Upper lobe of left lung (tissue), 6 donors: ENCODE data around the gene MB. TPM values are rescaled to one million over a fixed set of nuclear protein-coding genes. Genes with fewer than 3 reads are reported as not detected.
A peak's percentile ranks its signal among the peaks of the same experiment; 100 is the strongest.

Source experiments
- ATAC-seq, 2 donors: fragments of 200-7000 bp; cut with Tn5 transposase; one replicate each; pipeline ENCODE4 v1.9.1; 2022; ENCODE audit warnings: mild to moderate bottlenecking in 2 of 2, moderate library complexity in 2 of 2; ENCODE audit not compliant: low FRiP score in 2 of 2
- DNase-seq, 2 donors: peaks; one replicate each; pipeline ENCODE4 v3.0.0-alpha.2; 2019 to 2020
- H3K27ac ChIP-seq, 4 donors: fragments of 200-600 bp; sonication (generic); one replicate each; pipeline ENCODE4 v1.5.1; 2016 to 2019
- H3K27me3 ChIP-seq, 4 donors: fragments of 200-600 bp; sonication (generic); one replicate each; pipeline ENCODE4 v1.5.1; 2017 to 2019
- H3K36me3 ChIP-seq, 4 donors: fragments of 200-600 bp; sonication (generic); one replicate each; pipeline ENCODE4 v1.5.1; 2016 to 2019
- H3K4me1 ChIP-seq, 4 donors: fragments of 200-600 bp; sonication (generic); one replicate each; pipeline ENCODE4 v1.5.1; 2018 to 2019
- H3K4me3 ChIP-seq, 4 donors: fragments of 200-600 bp; sonication (generic); one replicate each; pipeline ENCODE4 v1.5.1; 2017 to 2019; ENCODE audit warnings: mild to moderate bottlenecking in 2 of 4, moderate library complexity in 1 of 4
- H3K9me3 ChIP-seq, 4 donors: fragments of 200-600 bp; sonication (generic); one replicate each; pipeline ENCODE4 v1.5.1; 2018 to 2019
- EP300 ChIP-seq, 4 donors: sonication (generic); formaldehyde crosslinking; IDR thresholded peaks; one replicate each; pipeline ENCODE4 v1.5.1; 2017; ENCODE audit warnings: antibody characterized with exemption in 4 of 4, control low read depth in 2 of 4
- POLR2A ChIP-seq, 4 donors: fragments of 450-650 bp; IDR thresholded peaks; one replicate each; pipeline ENCODE4 v1.5.1; 2016 to 2017; ENCODE audit warnings: antibody characterized with exemption in 4 of 4, mild to moderate bottlenecking in 2 of 4
- POLR2AphosphoS5 ChIP-seq, 2 donors: sonication (generic); formaldehyde crosslinking; IDR thresholded peaks; one replicate each; pipeline ENCODE4 v1.5.1; 2017; ENCODE audit warnings: antibody characterized with exemption in 2 of 2
- WGBS, 2 donors: methylation state at CpG; one replicate each; pipeline ENCODE4 v1.1.5; 2017 to 2018; 5-methylcytosine and 5-hydroxymethylcytosine counted together
- total RNA-seq, 6 donors: library from RNA; depleted of rRNA in 4 of 6; stranded (reverse); fragments of >200 nt in 4 of 6; gene quantifications; one replicate each; pipeline versions ENCODE4 v1.1.0 to v1.2.1, GENCODE V29; 2016 to 2021
- TF ChIP-seq, protein P1 (sequence below), 6 experiments: fragments of 450-650 bp in 4 of 6; fragments of 200-600 bp in 2 of 6; sonication (generic) in 2 of 6; IDR thresholded peaks; one replicate each; pipeline ENCODE4 v1.5.1; 2016 to 2019; ENCODE audit warnings: antibody characterized with exemption in 6 of 6
- donor health status: DM: no; HTN: no; CAD: no; lungs with moderate emphysema.
- donor health status: DM: no; HTN: yes; CAD: no; lungs with severe emphysema.

Gene MB
- total RNA-seq, 6 donors from 2014 or later, result 0.46 to 1.1 (median 0.98) TPM; not detected in 3

DNA sequence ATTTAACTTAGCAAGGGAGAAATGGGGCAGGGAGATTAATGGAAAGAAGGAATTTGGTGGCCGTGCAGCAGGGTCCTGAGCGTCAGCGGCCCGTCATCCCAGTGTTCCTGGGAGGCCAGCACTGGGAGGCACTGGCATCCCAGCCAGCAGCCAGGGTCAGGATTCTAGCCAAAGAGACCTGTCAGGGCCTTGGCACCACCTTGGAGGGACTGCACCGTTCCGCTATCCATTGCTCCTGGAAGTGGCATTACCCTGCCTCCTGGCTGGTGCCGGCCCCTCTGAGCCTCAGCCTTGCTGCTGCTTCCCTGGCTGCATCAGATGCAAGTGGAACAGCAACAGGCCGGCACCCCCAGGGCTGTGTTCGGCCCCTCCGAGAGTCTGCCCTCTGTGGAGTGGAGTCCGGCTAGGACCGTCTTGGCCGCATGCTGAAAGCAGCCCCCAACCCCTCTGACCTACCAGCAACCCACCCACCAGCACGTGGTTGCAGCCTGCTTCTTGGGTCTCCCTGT is 46.4 kb downstream of the MB start:
- Histone ChIP-seq H3K36me3 (no peaks in the 10 kb centered on the region), H3K27ac (no peak overlapping the region), H3K4me1 (no peaks in the 10 kb centered on the region), H3K9me3 (no peaks in the 10 kb centered on the region), H3K4me3 (no peak overlapping the region), H3K27me3 (no peaks in the 10 kb centered on the region)
- DNase-seq (no peak), ATAC-seq (no peak)
- no peak for TF ChIP-seq EP300 (IDR thresholded peaks at IDR 0.05)
- no peak for TF ChIP-seq POLR2A (IDR thresholded peaks at IDR 0.05)
- TF ChIP-seq, protein P1, sequence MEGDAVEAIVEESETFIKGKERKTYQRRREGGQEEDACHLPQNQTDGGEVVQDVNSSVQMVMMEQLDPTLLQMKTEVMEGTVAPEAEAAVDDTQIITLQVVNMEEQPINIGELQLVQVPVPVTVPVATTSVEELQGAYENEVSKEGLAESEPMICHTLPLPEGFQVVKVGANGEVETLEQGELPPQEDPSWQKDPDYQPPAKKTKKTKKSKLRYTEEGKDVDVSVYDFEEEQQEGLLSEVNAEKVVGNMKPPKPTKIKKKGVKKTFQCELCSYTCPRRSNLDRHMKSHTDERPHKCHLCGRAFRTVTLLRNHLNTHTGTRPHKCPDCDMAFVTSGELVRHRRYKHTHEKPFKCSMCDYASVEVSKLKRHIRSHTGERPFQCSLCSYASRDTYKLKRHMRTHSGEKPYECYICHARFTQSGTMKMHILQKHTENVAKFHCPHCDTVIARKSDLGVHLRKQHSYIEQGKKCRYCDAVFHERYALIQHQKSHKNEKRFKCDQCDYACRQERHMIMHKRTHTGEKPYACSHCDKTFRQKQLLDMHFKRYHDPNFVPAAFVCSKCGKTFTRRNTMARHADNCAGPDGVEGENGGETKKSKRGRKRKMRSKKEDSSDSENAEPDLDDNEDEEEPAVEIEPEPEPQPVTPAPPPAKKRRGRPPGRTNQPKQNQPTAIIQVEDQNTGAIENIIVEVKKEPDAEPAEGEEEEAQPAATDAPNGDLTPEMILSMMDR (IDR thresholded peaks at IDR 0.05), result no peak
- no peak for TF ChIP-seq POLR2AphosphoS5 (IDR thresholded peaks at IDR 0.05)
- 89 to 92% methylated on average over 10 to 14 of the region's 14 CpGs for WGBS, 2 donors

DNA sequence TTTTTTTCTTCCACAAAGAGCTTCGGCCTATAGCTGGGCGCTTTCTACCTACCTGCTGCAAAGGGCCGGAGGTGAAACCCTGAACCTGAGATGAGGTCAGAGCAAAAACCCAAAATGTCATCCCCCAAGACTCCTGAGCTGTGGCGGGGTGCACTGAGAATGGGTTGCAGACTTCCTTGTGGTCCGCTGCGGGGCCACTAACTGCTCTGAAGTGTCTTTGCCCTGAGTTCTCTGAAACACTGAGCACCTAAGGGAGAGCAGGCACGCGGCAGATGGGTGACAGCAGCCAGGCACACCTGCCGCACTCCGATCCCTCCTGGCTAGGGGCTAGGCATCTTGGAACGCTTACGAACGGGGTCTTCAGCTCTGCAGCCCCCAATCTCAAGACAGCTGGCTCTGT is 47.2 kb downstream of the MB start:
- TF ChIP-seq POLR2A (IDR thresholded peaks at IDR 0.05) (no peak), POLR2AphosphoS5 (IDR thresholded peaks at IDR 0.05) (no peak)
- H3K27me3 ChIP-seq, result no peaks in the 10 kb centered on the region
- no peak overlapping the region for H3K4me3 ChIP-seq
- no peaks in the 10 kb centered on the region for H3K4me1 ChIP-seq
- 97% methylated on average over 6 to 13 of the region's 13 CpGs for WGBS, 2 donors
- no peaks in the 10 kb centered on the region for H3K9me3 ChIP-seq
- no peaks in the 10 kb centered on the region for H3K36me3 ChIP-seq
- DNase-seq (no peak), ATAC-seq (no peak)
- H3K27ac ChIP-seq, result no peak overlapping the region

DNA sequence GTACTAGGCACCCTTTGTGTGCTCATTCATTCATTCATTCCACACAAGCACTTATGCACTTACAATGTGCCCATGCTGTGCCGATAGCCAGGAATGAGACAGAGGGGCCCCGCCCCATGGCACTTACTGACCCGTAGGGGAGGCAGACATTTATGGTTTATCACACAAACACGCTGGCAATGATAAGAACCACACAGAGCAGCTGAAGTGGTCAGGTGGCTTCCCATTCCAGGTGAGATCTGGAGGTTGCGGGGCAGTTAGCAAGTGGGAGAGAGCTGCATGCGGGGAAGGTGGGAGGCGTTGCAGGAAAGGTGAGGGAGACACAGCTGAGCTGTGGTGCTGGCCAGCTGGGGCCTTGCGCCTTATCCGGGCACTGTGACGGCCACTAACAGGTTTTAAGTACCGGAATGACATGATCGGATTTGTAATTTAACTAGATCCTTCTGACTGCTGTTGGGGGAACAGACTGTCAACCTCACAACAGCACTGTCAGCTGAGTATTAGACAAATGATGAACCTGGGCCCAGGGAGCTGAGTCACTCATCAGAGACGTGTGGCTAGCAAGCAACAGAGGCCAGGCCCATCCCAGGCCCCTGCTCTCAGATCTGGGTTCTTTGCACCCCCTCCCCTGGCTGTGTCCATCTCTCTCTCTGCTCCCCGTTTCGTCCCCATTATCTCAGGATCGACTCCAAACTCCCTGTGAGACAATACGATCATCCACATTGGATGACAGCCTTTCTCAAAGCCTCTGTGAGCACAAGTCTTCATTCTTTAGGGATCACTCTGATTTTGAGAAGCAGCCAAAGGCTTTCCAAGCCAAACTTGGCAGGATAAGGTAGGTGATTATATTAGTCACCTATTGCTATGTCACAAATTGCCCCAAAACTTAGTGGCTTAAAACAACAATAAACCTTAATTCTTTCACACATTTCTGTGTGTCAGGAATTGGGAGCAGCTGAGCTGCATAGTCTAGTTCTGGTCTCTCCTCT is 48.1 kb downstream of the MB start:
- Histone ChIP-seq H3K27me3 (no peaks in the 10 kb centered on the region), H3K27ac (no peak overlapping the region), H3K9me3 (no peaks in the 10 kb centered on the region), H3K4me1 (no peaks in the 10 kb centered on the region), H3K4me3 (no peak overlapping the region), H3K36me3 (no peaks in the 10 kb centered on the region)
- no peak for TF ChIP-seq EP300 (IDR thresholded peaks at IDR 0.05)
- TF ChIP-seq POLR2AphosphoS5 (IDR thresholded peaks at IDR 0.05), result no peak
- TF ChIP-seq, protein P1 (IDR thresholded peaks at IDR 0.05), result no peak
- TF ChIP-seq POLR2A (IDR thresholded peaks at IDR 0.05), result no peak
- ATAC-seq (peak; percentile 28 to 50), DNase-seq (no peak)
- 71 to 85% methylated on average over 14 to 16 of the region's 17 CpGs for WGBS, 2 donors

DNA sequence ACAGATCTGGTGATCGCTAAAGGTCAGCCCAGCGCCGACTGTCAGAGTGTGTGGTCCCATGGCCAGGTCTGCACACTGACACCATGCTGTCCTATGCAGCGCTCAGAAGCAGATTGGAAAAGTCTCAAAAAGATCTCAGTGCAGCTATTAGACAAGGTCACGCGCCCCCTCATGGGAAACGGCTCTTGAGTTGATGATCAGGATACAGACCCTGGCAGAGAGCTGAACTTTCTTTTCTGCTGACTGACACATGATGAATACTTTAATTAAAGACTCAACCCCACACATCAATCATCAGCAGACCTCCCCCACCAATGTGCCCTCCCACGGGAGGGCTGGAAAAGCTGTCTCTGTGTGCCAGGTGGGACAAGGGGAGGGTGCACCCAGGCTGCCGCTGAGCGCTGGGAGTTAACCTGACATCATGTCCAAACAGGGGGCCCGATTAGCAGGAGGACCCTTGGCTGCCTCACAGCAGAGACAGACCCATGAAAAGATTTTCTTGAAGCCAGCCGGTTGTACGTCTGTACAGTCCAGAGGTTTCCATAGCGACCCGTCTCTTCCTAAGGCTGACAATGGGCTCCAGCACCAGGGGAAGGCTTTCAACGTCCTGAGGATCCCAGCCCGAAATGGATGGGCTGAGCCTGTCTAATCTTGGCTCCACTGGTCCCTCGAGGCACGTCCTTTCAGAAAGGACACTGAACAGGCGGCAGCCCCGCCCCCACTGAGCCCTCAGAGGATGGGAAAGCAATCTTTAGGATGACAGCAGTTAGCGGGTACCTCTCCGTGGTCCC is 49.6 kb downstream of the MB start:
- Histone ChIP-seq H3K9me3 (no peaks in the 10 kb centered on the region), H3K4me3 (no peak overlapping the region), H3K27ac (no peak overlapping the region), H3K36me3 (no peaks in the 10 kb centered on the region), H3K27me3 (no peaks in the 10 kb centered on the region), H3K4me1 (no peaks in the 10 kb centered on the region)
- WGBS, 2 donors, result 64 to 66% methylated on average over 19 to 23 of the region's 23 CpGs
- TF ChIP-seq POLR2A (IDR thresholded peaks at IDR 0.05) (no peak), EP300 (IDR thresholded peaks at IDR 0.05) (no peak)
- DNase-seq, result no peak
- no peak for ATAC-seq

DNA sequence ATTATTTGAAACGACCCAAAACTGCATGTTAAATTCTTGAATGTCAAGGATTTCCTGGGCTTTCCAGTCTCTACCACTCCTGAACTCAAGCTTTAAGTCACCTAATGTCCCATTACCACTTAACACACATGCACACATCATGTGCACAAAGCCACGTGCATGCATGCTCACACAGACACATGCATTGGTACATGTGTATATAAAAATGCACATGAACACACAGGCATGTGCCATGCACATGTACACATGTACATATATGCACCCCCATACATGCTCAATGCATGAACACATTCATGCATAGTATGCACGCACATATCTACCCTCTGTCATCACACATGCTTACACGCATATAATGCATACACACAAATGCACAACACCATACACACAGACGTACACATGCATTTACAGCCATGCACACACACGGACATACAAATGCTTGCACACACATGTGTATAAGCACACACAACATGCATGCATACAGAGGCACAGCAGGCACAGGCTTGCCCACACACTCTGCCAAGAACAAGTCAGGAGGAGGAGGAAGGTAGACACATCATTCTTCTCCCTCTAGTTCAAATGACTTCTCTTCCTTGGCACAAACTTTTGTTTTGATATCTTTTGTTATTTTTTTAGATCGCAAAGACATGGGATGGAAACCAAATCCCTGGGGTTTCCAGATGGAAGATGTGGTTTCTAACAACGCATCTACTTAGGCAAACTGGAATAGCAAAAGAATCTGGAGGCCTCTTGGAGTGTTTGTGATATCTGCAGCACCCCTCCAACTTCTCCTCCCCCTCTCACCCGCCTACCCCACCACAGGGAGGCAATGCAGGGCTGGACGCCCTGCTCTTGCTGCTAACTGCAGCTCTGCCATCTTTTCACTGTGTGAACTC is 51.9 kb downstream of the MB start:
- no peak for ATAC-seq
- Histone ChIP-seq H3K36me3 (no peaks in the 10 kb centered on the region), H3K4me3 (no peak overlapping the region), H3K4me1 (no peaks in the 10 kb centered on the region), H3K27ac (no peak overlapping the region), H3K9me3 (no peaks in the 10 kb centered on the region), H3K27me3 (no peaks in the 10 kb centered on the region)
- DNase-seq, result no peak
- WGBS, 2 donors, result 61 to 66% methylated on average over 10 of the region's 10 CpGs
- TF ChIP-seq POLR2A (IDR thresholded peaks at IDR 0.05) (no peak), POLR2AphosphoS5 (IDR thresholded peaks at IDR 0.05) (no peak), EP300 (IDR thresholded peaks at IDR 0.05) (no peak)
- TF ChIP-seq, protein P1 (IDR thresholded peaks at IDR 0.05), result no peak
